Dedifferentiated amniotic fluid mesenchymal stem cell (primary cell): ENCODE results near the gene SLC6A18.
"Not testable (repeated sequence)": the region's sequence is repeated elsewhere in the genome, so short reads cannot be mapped to it uniquely, and the experiment has no call there.

ENCODE experiments used
- DNase-seq: peaks from one replicate; pipeline ENCODE4 v3.0.0-alpha.2; 2016; ENCODE audit errors: extremely low spot score

The SLC6A18 gene

GRCh38 chr5:1215320-1216096 lies 9.7 kb upstream of the SLC6A18 start:
- no peak for DNase-seq

- no peak for DNase-seq
These were observed 8.8 kb upstream of the SLC6A18 start for GRCh38 chr5:1216211-1216917.

GRCh38 chr5:1216918-1217295 lies 8.3 kb upstream of the SLC6A18 start:
- DNase-seq, result no peak

GRCh38 chr5:1217596-1218206 lies 7.5 kb upstream of the SLC6A18 start:
- no peak for DNase-seq

GRCh38 chr5:1218351-1219080 lies 6.7 kb upstream of the SLC6A18 start:
- no peak for DNase-seq

- no peak for DNase-seq
These were observed 5.9 kb upstream of the SLC6A18 start for GRCh38 chr5:1219098-1219767.

- DNase-seq, result no peak
These were observed 5.4 kb upstream of the SLC6A18 start for GRCh38 chr5:1219768-1220100.

- no peak for DNase-seq
These were observed 4.8 kb upstream of the SLC6A18 start for GRCh38 chr5:1220351-1220750.

- no peak for DNase-seq
These were observed 4.3 kb upstream of the SLC6A18 start for GRCh38 chr5:1220831-1221230.

GRCh38 chr5:1221721-1222120 lies 3.5 kb upstream of the SLC6A18 start:
- no peak for DNase-seq

- no peak for DNase-seq
These were observed 3.0 kb upstream of the SLC6A18 start for GRCh38 chr5:1222147-1222546.

GRCh38 chr5:1222621-1223277 lies 2.4 kb upstream of the SLC6A18 start:
- DNase-seq, result no peak

GRCh38 chr5:1223278-1223670 lies 1.9 kb upstream of the SLC6A18 start:
- no peak for DNase-seq

GRCh38 chr5:1224631-1225030 lies 550 bp upstream of the SLC6A18 start:
- no peak for DNase-seq

GRCh38 chr5:1226231-1226630 lies 1.1 kb downstream of the SLC6A18 start:
- DNase-seq, result no peak

GRCh38 chr5:1226839-1227581 lies 1.8 kb downstream of the SLC6A18 start:
- DNase-seq, result no peak

GRCh38 chr5:1227667-1228066 lies 2.5 kb downstream of the SLC6A18 start:
- no peak for DNase-seq

GRCh38 chr5:1228120-1228519 lies 2.9 kb downstream of the SLC6A18 start:
- no peak for DNase-seq

- not testable (repeated sequence) for DNase-seq
These were observed 3.8 kb downstream of the SLC6A18 start for GRCh38 chr5:1229023-1229422.

GRCh38 chr5:1229822-1230221 lies 4.6 kb downstream of the SLC6A18 start:
- no peak for DNase-seq

GRCh38 chr5:1230551-1230950 lies 5.4 kb downstream of the SLC6A18 start:
- DNase-seq, result no peak
